Skeletal muscle satellite cell (primary cell): ENCODE results near the gene COL11A1.
A peak's percentile ranks its signal among the peaks of the same experiment; 100 is the strongest.

Experiments
- H3K27me3 ChIP-seq: 2 replicates; pipeline ENCODE4 v1.7.0; 2013; ENCODE audit warnings: low read length; ENCODE audit not compliant: control insufficient read depth, insufficient read depth
- H3K36me3 ChIP-seq: 2 replicates; pipeline ENCODE4 v1.7.0; 2013; ENCODE audit warnings: mild to moderate bottlenecking, control low read depth, low read length; ENCODE audit not compliant: insufficient read depth
- H3K4me1 ChIP-seq: 2 replicates; pipeline ENCODE4 v1.7.0; 2013; ENCODE audit warnings: low read length; ENCODE audit not compliant: control insufficient read depth, insufficient read depth
- H3K4me2 ChIP-seq: 2 replicates; pipeline ENCODE4 v1.7.0; 2013; ENCODE audit warnings: mild to moderate bottlenecking, low read length
- H3K4me3 ChIP-seq: 2 replicates; pipeline ENCODE4 v1.7.0; 2013; ENCODE audit warnings: low read length
- H3K9ac ChIP-seq: 2 replicates; pipeline ENCODE4 v1.7.0; 2013; ENCODE audit warnings: mild to moderate bottlenecking, low read depth, low read length, moderate library complexity
- H3K9me3 ChIP-seq: replicated peaks from 2 replicates; pipeline ENCODE4 v1.7.0; 2013; ENCODE audit warnings: mild to moderate bottlenecking, control low read depth, low read length

Gene COL11A1

GRCh38 chr1:102896771-102897170 lies 211.6 kb downstream of the COL11A1 start:
- Histone ChIP-seq H3K4me1 (peaks cover 30% of the 10 kb centered on the region), H3K27me3 (no peaks in the 10 kb centered on the region), H3K9me3 (no peaks in the 10 kb centered on the region), H3K36me3 (no peaks in the 10 kb centered on the region), H3K9ac (no peak overlapping the region), H3K4me2 (no peak overlapping the region), H3K4me3 (no peak overlapping the region)

DNA sequence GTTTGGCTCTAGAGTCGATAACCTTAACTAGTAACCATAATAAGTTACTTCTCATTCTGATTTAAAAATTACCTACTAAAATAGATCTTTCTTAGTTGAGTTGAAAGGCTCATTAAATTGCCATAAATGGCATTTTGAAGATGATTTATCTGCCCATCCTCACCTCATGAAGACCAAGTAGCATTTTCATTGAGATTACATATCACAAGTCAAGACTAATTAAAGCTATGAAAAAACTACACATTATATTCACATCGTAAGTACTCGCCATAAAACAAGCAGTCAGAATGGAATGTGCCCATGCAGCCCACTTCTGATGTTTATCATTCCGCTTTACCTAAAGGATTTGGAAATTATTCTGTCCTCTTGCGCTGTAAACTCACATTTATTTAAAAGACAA lies 212.0 kb downstream of the COL11A1 start:
- peaks cover 32% of the 10 kb centered on the region for H3K4me1 ChIP-seq
- H3K9ac ChIP-seq = no peak overlapping the region
- H3K9me3 ChIP-seq = no peaks in the 10 kb centered on the region
- no peaks in the 10 kb centered on the region for H3K36me3 ChIP-seq
- no peak overlapping the region for H3K4me2 ChIP-seq
- no peak overlapping the region for H3K4me3 ChIP-seq
- H3K27me3 ChIP-seq = no peaks in the 10 kb centered on the region

DNA sequence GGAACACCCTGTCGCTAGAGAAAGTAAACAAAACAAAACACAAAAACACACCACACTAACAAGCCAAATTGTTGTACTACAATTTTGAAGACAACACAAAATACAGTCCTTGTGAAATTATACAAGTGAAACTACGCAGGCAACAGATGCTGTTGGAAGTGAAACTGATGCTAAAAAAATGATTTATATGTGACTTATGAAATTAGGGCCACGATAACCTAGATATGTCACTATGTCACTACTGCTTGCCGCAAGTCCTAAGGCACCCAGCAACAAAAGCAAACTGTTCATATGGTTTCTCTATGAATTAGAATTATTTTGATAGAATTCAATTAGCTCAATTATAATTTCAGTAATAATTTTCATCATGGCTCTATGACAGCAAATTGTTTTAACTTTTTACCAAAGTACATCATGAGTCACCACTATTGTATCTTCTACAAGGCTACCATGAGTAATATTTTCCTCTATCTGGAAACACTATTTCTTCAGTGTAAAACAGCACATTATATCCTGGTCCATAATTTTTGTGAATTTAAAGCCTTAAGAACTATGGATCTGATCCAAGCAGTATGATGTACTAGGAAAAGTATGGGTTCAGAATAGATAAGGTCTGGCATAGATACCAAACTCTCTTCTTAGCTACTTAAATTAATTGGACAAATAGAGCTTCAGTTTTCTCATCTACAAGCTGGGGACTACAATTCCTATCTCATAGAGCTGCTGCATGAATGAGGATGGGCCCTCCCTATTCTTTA lies 216.3 kb downstream of the COL11A1 start:
- peaks cover 22% of the 10 kb centered on the region for H3K4me1 ChIP-seq
- H3K9ac ChIP-seq = peak overlapping the region; percentile 7
- H3K4me3 ChIP-seq = peak overlapping the region; percentile 21
- H3K4me2 ChIP-seq = peak overlapping the region; percentile 43
- no peaks in the 10 kb centered on the region for H3K36me3 ChIP-seq
- H3K9me3 ChIP-seq = no peaks in the 10 kb centered on the region
- no peaks in the 10 kb centered on the region for H3K27me3 ChIP-seq

- Histone ChIP-seq H3K4me2 (no peak overlapping the region), H3K4me1 (peaks cover 6% of the 10 kb centered on the region), H3K27me3 (no peaks in the 10 kb centered on the region), H3K4me3 (no peak overlapping the region), H3K9ac (no peak overlapping the region), H3K9me3 (no peaks in the 10 kb centered on the region), H3K36me3 (no peaks in the 10 kb centered on the region)
Observed at GRCh38 chr1:102886638-102887037, 221.7 kb downstream of the COL11A1 start.

DNA sequence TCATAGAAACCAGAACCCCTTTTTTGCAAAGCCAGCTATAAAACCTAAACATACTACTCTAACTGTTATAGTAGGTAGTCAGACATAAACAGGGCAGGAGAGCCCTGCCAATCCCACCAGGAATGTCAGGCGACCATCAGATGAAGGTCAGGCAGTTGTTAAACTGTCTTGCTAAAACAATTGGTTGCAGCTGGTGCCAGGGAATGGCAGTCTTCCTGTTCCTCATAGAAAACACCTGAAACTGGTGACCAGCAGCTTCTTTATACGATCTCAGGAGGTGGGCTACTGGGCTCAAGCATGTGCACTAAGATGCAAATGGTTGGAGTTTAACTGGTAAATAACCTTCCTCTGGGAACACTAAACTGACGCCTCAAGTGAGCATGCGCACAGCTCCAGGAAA lies 224.1 kb downstream of the COL11A1 start:
- H3K9ac ChIP-seq = no peak overlapping the region
- H3K4me1 ChIP-seq = peaks cover 17% of the 10 kb centered on the region
- no peaks in the 10 kb centered on the region for H3K36me3 ChIP-seq
- H3K4me3 ChIP-seq = no peak overlapping the region
- H3K4me2 ChIP-seq = no peak overlapping the region
- H3K9me3 ChIP-seq = no peaks in the 10 kb centered on the region
- H3K27me3 ChIP-seq = no peaks in the 10 kb centered on the region

DNA sequence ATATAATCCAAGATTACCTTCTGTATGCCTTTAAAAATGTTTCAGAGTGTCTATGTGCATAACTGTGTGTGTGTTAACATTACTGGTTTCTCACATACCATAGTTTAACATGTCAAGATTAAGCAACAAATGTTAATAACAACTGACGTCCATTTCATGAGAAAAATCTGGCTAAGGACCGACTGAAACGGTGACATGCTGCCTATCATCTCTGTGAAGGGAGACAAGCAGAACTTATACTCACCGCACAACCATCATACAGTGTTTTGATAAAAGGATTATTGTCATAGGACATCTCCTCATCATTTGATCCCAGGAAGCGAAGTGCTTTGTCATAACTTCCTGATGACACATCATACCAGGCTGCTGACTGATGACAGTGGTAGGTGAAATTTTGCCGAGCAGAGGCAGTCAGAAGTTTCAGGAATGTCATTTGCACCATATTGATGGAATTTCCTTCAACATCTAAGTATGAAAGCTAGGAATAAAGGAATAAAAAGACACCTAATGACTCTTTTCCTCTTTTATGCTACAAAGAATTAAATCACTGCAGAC lies 228.8 kb downstream of the COL11A1 start:
- H3K27me3 ChIP-seq = no peaks in the 10 kb centered on the region
- H3K9ac ChIP-seq = peak overlapping the region; percentile 38
- no peaks in the 10 kb centered on the region for H3K36me3 ChIP-seq
- H3K4me1 ChIP-seq = peaks cover 20% of the 10 kb centered on the region
- no peak overlapping the region for H3K4me3 ChIP-seq
- H3K9me3 ChIP-seq = no peaks in the 10 kb centered on the region
- H3K4me2 ChIP-seq = peak overlapping the region; percentile 62

DNA sequence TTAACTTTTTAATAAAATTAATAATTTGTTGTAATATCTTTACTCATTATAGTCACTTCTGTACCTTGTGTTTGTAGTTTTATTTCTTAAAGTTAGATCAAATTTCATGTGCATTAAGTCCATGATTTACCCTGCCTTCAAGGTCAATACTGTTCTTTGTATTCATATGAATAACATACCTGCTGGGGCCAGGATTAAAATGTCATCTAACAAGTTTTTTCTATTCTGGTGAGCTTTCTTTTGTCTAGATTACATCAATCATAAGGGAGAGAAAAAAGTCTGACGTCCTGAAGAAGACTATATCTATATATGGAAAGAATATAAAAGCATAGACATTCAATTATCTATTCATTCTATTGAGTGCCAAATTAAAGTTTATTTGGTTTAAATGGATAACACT lies 232.6 kb downstream of the COL11A1 start:
- Histone ChIP-seq H3K4me1 (peaks cover 15% of the 10 kb centered on the region), H3K9ac (no peak overlapping the region), H3K9me3 (no peaks in the 10 kb centered on the region), H3K27me3 (no peaks in the 10 kb centered on the region), H3K36me3 (no peaks in the 10 kb centered on the region), H3K4me2 (no peak overlapping the region), H3K4me3 (no peak overlapping the region)

- H3K4me1 ChIP-seq = no peaks in the 10 kb centered on the region
- no peak overlapping the region for H3K4me2 ChIP-seq
- no peak overlapping the region for H3K9ac ChIP-seq
- H3K9me3 ChIP-seq = no peaks in the 10 kb centered on the region
- H3K27me3 ChIP-seq = no peaks in the 10 kb centered on the region
- H3K4me3 ChIP-seq = no peak overlapping the region
- no peaks in the 10 kb centered on the region for H3K36me3 ChIP-seq
Observed at GRCh38 chr1:102872526-102872925, 235.8 kb downstream of the COL11A1 start.

- Histone ChIP-seq H3K9ac (no peak overlapping the region), H3K27me3 (no peaks in the 10 kb centered on the region), H3K9me3 (no peaks in the 10 kb centered on the region), H3K36me3 (no peaks in the 10 kb centered on the region), H3K4me1 (no peaks in the 10 kb centered on the region), H3K4me2 (no peak overlapping the region), H3K4me3 (no peak overlapping the region)
Observed at GRCh38 chr1:102872097-102872496, 236.2 kb downstream of the COL11A1 start.

- no peaks in the 10 kb centered on the region for H3K9me3 ChIP-seq
- H3K9ac ChIP-seq = no peak overlapping the region
- H3K36me3 ChIP-seq = no peaks in the 10 kb centered on the region
- no peak overlapping the region for H3K4me2 ChIP-seq
- no peaks in the 10 kb centered on the region for H3K4me1 ChIP-seq
- no peaks in the 10 kb centered on the region for H3K27me3 ChIP-seq
- H3K4me3 ChIP-seq = no peak overlapping the region
Observed at GRCh38 chr1:102863704-102864103, 244.6 kb downstream of the COL11A1 start.

DNA sequence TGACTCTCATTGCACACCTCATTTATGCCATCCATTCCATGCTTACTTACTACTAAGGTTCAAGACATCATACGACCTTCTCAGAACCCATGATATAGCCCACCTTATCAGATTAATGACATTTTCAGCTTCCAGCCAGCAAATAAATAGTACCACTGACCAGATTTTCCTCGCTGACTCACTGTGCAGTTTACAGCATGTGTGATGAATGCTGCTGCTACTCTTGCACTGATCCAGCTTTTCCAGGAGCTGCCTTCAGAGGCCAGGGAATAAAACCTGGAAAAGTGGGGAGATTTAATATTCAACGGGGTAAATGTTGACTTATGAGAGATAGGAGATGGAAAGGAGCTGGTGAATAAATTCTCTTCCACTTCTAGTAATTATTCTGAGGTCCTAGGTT lies 247.1 kb downstream of the COL11A1 start:
- no peak overlapping the region for H3K9ac ChIP-seq
- no peaks in the 10 kb centered on the region for H3K4me1 ChIP-seq
- no peaks in the 10 kb centered on the region for H3K36me3 ChIP-seq
- no peak overlapping the region for H3K4me2 ChIP-seq
- no peaks in the 10 kb centered on the region for H3K27me3 ChIP-seq
- no peak overlapping the region for H3K4me3 ChIP-seq
- H3K9me3 ChIP-seq = no peaks in the 10 kb centered on the region

DNA sequence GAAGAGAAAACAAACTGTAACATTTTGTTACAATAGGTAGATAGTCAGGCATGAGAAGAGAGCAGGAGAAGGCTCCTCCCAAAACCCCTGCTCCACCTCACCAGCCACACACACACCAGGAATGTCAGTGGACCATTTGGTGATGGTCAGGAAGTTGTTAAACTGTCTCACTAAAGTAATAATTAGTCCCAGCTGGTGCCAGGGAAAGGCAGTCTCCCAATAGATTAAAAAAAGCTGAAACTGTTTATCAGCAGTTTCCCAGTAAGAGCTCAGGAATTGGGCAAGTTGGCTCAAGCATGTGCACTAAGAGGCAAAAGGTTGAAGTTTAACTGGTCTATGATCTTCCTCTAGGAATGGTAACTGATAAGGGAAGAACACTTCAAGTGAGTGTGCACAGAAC lies 249.6 kb downstream of the COL11A1 start:
- Histone ChIP-seq H3K4me1 (no peaks in the 10 kb centered on the region), H3K36me3 (no peaks in the 10 kb centered on the region), H3K4me2 (no peak overlapping the region), H3K9me3 (no peaks in the 10 kb centered on the region), H3K9ac (no peak overlapping the region), H3K27me3 (no peaks in the 10 kb centered on the region), H3K4me3 (no peak overlapping the region)
